Activated CD8-positive, alpha-beta memory T cell treated with anti-CD3 and anti-CD28 coated beads for 1 hour (primary cell): ENCODE measurements around the gene TOP2A.
"Not testable (repeated sequence)": the region's sequence is repeated elsewhere in the genome, so short reads cannot be mapped to it uniquely, and the experiment has no call there.

Experiments used
- DNase-seq, 2 donors: peaks; one replicate each; pipeline ENCODE4 v3.0.0-alpha.2; 2020; ENCODE audit warnings: low read depth in 1 of 2; ENCODE audit errors: extremely low read depth in 1 of 2

Gene TOP2A

DNA sequence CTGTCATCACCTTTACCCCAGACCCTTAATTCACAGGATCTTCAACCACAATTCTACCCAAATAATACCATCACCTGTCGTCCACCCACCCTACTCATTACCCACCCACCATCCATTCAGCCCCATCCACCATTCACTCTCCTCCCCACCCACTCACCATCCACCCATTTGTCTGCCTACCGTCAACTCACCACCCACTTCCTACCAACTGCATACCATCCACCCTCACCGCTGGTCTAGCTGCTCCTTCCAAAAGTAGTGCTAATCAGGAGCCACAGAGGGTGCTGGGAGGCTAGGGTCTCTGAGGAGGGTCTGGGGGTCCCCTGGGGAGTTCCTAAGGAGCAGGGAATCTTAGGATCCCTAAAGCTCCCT lies 13.5 kb upstream of the TOP2A start:
- DNase-seq, result no peak

DNA sequence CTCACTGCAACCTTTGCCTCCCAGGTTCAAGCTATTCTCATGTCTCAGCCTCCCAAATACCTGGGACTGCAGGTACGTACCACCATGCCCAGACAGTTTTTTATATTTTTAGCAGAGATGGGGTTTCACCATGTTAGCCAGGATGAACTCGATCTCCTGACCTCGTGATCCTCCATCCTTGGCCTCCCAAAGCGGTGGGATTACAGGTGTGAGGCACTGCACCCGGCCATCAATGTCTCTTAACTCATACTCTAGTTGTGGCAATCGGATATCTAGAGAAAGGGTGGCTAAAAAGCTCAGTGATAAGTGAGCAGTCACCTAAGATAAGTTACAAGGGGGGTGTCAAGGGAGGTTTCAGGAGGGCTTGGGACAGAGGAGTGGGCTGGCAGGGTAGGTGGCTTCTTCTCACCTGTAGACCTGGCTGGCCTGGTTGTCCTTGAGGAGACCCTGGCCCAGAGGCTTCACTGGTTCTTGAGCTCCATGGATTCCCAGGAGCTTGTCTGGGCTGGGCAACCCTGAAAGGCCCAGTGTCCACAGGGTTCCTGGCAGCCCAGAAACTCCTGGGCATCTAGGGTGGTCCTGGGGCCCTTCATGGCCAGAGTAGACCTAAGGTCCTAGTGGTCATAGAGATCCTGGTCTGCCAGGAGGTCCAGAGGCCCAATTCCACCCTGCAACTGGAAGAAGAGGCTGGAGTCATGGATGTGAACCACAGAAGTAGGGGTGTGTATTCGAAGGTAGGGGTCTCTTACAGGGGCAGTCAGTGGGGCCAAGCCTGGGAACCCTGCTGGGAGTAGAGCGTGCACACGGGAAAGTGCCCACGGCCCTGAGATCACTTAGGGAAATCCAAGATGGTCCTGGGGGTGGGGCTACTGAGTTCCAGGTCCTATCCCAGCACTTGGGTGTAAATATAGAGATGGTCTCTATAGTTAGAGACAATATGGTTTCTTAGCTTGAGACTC lies 12.9 kb upstream of the TOP2A start:
- no peak for DNase-seq

DNA sequence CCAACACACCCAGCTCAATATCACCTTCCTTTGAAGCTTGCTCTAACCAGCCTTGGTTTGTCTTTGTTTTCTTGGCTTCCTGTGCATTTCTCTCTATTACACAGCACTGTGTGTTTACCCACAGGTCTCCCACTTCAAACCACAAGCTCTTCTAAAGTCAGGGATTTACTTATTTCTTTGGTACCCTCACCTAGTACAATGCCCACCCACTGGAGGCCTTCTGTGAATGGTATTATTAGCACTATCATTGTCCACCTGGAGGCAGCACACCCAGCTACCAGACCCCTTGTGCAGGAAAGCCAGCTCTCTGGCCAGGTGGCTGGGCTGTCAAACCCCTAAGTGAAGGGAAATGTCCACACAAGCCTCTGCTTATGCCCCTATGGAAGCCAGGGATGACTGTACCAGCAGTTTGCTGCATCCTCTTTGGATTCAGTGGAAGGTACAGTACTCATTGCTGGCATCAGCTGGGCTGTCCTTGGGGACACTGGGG lies 9.4 kb upstream of the TOP2A start:
- DNase-seq, result no peak

DNA sequence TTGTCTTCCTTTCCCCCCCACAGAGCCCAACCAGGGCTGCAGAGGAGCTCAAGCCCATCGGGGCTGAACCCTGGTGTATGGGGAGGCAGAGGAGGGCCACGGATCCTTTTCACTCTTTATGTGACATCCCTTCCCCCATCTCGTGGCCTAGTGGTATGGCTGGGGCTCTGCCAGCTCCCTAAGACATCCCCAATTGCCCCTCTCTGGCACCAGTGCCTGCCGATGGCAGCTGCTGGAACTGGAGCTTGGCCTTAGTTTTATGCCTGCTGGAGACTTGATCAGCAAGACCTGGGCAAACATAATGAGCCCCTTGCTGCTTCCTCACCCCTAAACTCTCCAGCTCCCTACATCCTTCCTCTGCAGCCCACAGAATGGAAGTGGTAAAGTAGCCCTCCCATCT lies 8.0 kb upstream of the TOP2A start:
- no peak for DNase-seq

DNA sequence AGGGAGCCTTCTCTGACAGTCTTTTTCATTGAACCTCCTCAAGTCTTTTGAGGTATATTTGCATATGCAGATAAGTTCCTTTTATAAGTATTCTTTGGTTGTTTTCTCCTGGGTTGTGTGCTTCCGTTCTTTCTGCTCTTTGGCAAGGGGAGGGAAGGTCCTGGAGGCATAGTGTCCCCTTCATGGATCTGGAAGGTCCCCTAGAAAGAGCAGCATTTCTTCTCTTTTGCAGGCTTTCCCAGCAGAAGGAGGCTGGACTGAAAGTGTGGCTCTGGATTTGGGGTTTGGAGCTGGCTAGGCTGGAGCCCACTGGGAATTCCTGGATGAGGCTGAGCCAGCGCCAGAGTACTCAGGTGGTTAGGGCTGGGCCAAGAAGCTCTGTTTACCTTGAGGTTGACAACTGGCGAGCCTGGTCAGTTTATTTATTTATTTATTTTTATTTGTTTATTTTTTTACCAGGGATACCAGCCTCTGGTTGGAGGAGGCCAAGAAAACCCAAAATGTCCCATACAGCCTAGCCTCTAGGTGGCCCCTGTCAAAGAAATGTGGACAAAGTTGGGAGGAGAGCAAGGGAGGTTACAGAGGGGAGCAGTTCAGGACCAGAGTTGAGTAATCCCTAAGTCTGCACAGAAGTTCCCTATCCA lies 5.4 kb upstream of the TOP2A start:
- DNase-seq, result no peak

DNA sequence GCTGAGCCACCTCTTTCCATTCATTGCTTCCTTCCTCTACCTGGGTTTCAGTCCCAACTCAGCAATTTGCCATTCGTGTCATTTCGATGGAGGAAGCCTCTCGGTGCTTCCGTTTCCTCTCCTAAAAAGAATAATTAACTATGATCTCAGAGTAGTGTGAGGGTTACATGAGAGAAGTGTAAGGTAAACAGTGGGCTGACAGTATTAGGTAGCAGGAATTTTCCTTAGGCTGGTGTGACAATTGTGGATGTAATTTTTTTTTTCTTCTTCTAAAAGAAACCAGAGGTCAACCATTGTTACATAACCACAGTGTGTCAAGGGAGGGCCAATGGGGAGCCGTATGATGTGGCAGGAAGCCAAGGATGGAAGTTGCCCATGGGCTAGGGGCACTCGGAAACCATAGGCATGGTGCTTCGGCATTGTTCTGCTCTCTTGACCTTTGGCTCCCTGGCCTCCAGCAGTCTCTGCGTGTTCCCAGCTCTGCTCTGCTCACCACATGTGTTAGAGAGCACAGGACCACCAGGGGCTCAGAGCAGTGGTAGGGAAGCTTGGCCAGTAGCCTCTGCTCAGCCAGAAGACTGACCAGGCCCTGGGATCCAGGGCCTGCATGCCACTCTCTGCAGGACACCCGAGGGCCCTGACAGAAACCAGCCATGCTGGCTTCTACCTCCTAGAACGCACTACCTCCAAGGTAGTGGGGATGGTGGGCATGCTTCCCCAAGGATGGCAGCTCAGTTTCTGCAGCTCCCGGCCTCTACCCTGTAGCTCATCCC lies 2.0 kb upstream of the TOP2A start:
- no peak for DNase-seq

DNA sequence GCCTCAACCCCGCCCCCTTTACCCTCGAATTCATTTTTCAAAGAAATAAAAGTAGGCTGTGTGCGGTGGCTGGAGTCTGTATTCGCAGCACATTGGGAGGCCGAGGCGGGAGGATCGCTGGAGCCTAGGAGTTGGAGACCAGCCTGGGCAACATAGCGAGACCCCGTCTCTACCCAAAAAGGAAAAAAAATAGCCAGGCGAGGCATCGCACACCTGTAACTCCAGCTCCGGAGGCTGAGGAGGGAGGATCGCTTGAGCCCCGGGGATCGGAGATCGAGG lies 671 bp upstream of the TOP2A start:
- no peak for DNase-seq

DNA sequence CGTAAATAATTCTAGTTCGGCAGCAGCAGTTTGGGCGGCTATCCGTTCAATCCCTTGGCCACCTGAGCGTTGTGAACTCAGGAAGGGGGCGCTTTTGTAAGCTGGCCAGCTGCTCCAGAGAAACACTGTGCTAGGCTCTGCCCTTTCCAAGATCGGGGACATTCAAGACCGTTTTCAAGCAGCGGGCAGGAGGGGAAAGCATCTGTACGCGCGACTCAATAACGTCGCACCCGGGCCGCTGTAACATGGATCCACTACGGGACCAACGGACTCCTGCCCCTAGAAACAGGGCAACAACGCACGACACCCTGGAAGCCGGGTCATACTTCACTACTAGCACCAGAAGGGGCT lies 463 bp downstream of the TOP2A start:
- DNase-seq, result no peak

DNA sequence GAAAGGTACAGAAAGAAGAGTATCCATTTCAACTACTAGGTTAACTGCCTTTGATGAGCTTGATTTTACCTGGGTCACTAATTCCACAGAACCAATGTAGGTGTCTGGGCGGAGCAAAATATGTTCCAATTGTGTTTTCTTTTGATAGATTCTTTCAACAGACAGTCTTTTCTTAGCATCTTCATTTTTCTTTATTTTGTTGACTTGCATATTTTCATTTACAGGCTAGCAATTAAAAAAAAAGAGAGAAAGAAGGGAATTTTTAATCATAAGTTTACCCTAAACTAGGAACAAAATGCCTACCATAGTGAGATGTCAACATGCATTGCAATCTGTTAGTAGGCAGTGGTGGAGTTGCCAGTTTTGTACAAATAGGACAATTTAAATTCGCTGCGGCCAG lies 1.0 kb downstream of the TOP2A start:
- no peak for DNase-seq

DNA sequence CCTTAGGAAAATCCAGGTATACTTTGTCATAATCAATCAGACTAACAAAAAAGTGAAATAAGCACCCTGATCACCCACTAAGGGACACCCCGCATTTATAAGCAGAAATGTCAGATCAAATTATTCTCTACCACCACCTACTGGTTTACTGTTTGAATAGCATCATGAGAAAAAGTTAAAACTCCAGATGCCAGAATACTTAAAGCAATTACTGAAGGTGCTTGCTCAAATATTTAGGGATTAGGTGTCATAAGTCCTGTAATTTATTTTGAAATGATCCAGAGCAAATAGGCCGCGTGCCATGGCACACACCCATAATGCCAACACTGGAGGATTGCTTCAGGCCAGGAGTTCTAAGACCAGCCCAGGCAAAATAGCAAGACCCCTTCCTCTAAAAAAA lies 2.3 kb downstream of the TOP2A start:
- no peak for DNase-seq

DNA sequence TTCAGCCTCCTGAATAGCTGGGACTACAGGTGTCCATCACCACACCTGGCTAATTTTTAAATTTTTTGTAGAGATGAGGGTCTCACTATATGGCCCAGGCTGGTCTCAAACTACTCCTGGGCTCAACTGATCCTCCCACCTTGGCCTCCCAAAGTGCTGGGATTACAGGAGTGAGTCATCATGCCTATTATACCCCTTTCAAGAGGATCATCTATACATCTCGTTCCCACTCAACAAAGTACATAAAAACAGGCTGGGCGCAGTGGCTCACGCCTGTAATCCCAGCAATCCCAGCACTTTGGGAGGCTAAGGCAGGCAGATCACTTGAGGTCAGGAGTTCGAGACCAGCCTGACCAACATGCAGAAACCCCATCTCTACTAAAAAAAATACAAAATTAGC lies 3.4 kb downstream of the TOP2A start:
- not testable (repeated sequence) for DNase-seq

DNA sequence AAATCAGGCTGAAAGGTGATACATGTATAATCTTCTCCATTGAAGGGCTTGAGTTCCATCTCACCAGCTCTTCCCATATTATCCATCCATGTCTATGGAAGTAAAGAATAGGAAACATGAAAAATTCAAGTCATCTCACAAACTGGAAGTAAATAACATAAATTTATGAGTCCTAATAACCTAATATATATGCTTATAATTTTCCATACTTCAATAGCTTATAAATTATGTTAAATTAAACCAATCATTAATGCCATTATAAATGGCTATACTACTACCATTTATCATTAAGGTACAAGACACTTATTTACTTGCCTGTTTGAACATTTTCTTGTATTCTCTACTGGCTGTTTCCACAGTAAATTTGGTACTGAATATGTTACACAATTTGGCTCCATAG lies 4.8 kb downstream of the TOP2A start:
- DNase-seq, result no peak

DNA sequence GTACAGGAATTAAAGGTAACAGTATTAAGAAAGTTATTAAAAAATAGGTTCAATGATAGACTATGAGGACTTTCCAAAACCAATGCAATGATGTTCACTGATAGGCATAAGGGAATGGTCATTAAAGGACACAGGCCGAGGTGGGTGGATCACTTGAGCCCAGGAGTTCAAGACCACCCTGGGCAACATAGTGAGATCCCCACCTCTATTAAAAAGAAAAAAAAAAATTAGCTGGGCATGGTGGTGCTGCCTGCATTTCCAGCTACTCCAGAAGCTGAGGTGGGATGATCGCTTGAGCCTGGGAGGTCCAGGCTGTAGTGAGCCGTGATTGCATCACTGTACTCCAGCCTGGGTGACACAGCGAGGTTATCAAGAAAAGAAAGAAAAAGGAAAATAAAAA lies 5.9 kb downstream of the TOP2A start:
- DNase-seq, result no peak

DNA sequence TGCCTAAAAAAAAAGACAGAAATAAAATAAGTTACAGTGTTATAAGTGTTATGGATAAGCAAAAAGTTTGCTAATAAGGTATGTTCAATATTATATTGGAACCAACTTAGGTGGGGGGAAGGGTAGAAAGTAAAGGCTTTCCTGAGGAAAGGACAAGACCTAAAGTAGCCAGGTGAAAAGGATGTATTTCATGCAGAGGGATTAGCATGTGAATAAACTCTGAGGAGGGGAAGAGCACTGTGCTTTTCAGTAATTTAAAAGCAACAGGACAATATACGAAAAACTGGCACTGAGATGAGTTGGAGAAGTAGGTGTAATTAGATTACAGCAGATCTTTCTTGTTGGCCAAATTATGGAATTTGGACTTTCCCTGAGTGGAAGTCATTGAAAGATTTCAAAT lies 7.6 kb downstream of the TOP2A start:
- no peak for DNase-seq

DNA sequence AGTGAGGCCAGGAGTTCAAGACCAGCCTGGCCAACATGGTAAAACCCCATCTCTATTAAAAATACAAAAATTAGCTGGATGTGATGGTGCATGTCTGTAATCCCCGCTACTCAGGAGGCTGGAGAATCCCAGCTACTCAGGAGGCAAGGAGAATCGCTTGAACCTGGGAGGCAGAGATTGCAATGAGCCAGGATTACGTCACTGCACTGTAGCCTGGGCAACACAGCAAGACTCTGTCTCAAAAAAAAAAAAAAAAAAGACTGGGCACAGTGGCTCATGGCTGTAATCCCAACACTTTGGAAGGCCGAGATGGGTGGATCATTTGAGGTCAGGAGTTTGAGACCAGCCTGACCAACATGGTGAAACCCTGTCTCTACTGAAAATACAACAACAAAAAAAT lies 8.2 kb downstream of the TOP2A start:
- DNase-seq, result not testable (repeated sequence)

DNA sequence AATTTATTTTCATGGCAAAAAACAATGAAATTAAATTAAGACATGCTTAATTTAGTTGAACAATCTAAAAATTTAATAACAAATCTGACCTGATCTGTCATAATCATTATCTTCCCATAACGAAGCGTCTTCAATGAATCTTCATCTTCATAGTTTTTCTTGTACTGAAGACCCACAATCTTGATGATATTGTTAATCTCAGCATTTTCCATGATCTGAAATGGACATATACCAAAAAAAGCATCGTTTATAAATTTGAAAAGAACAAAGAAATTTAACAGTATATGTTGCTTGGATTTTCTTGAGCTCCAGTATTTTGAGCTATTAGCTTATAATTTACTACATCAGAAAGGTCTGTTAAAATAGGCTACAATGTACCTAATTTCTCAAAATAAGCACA lies 10.2 kb downstream of the TOP2A start:
- DNase-seq, result no peak

DNA sequence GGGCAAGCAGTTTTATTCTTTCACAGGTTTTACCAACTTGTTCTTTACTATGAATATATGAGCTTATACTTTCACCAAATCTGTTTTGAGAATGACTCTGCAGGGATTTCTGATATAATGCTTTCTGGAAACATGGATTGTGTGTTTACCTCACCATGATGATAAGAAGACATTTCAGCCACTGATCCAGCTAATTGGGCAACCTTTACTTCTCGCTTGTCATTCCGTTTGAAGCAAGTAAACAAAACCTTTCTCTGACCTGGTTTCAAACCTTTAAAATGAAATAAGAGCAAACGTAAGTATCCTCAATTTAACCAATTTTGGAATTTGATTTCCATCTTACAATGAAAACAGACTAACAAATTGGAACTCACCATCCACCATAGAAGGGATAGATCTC lies 13.7 kb downstream of the TOP2A start:
- no peak for DNase-seq

DNA sequence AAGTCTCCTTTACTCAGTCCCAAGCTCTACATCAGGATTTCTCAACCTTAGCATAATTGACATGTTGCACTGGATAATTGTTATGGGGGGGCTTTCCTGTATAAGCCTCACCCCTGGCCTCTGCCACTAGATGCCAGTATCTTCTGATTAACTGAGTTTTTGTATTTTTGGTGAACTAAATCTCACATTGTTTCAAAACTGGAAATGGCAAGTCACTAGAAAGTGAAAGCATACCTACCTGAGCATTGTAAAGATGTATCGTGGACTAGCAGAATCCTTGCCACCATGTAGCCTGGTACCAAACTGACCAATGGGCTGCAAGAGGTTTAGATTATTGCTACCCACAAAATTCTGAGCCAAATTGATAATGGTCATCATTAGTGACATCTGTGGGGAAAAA lies 15.0 kb downstream of the TOP2A start:
- no peak for DNase-seq

DNA sequence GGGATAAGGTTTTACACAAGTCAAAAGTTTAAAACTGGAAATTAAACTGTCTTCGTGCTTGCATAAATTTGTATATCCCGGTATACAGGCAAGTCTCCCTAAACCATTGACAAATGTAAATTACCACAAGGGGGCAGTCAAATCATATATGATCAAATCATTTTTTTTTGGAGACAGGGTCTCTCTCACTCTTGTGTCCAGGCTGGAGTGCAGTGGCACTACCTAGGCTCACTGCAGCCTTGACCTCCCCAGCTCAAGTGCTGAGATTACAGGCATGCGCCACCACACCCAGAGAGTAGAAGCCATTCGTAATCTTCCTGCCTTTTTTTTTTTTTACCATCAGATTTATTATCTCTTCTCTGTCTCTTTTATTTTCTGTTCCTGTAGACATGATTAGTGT lies 18.5 kb downstream of the TOP2A start:
- DNase-seq, result no peak

DNA sequence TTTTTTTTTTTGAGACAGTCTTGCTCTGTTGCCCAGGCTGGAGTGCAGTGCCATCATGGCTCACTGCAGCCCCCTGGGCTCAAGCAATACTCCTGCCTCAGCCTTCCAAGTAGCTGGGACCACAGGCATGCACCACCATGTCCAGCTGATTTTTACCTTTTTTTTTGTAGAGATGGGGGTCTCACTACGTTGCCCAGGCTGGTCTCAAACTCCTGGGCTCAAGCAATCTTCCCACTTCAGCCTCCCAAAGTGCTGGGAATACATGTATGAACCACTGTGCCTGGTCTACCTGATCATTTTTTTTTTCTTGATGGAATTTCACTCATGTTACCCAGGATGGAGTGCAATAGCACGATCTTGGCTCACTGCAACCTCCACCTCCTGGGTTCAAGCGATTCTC lies 31.1 kb downstream of the TOP2A start:
- DNase-seq, result not testable (repeated sequence)

DNA sequence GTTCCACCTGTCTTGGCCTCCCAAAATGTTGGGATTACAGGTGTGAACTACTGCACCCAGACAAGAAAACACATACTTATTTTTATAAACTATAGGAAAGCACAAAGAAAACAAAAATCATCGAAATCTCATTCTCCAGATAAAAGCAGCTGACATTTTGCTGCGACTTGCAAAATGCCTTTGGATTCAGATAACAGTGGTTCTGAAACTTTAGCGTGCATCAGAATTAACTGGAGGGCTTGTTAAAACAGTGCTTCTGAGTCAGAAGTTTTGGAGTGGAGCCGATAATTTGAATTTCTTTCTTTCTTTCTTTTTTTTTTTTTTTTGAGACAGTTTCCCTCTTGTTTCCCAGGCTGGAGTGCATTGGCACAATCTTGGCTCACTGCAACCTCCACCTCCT lies 35.4 kb downstream of the TOP2A start:
- DNase-seq, result no peak

DNA sequence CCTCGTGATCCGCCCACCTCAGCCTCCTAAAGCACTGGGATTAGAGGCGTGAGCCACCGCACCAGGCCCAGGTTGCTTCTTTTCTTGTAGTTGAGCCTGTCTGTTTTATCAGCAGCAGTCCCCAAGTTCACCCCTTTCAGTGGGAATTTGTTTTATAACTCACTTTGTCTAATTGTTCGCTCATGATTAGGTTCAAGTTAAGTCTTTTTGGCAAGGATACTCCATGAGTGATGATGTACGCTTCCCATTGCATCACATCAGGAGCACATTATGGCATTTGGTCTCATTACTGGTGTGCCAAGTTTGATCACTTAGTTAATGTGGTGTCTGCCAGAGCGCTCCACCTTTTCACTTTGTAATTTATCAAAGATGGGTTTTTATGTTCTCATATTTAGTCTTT lies 38.7 kb downstream of the TOP2A start:
- DNase-seq, result no peak
